ENCODE data around the gene NR0B2.

- TF ChIP-seq, protein P1, sequence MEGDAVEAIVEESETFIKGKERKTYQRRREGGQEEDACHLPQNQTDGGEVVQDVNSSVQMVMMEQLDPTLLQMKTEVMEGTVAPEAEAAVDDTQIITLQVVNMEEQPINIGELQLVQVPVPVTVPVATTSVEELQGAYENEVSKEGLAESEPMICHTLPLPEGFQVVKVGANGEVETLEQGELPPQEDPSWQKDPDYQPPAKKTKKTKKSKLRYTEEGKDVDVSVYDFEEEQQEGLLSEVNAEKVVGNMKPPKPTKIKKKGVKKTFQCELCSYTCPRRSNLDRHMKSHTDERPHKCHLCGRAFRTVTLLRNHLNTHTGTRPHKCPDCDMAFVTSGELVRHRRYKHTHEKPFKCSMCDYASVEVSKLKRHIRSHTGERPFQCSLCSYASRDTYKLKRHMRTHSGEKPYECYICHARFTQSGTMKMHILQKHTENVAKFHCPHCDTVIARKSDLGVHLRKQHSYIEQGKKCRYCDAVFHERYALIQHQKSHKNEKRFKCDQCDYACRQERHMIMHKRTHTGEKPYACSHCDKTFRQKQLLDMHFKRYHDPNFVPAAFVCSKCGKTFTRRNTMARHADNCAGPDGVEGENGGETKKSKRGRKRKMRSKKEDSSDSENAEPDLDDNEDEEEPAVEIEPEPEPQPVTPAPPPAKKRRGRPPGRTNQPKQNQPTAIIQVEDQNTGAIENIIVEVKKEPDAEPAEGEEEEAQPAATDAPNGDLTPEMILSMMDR (IDR thresholded peaks at IDR 0.05), result no peak
- TF ChIP-seq POLR2A (IDR thresholded peaks at IDR 0.05), result no peak
- no peak for TF ChIP-seq POLR2AphosphoS5 (IDR thresholded peaks at IDR 0.05)
Measured at GRCh38 chr1:26907071-26907917, 6.5 kb downstream of the NR0B2 start.
